ENCODE results near the gene PAPSS1.
"Not testable (repeated sequence)": the region's sequence is repeated elsewhere in the genome, so short reads cannot be mapped to it uniquely, and the experiment has no call there.

PAPSS1 gene

GRCh38 chr4:107691378-107691777, 28.7 kb downstream of the PAPSS1 start:
- DNase-seq (ENCODE audit: extremely low read depth in 1 of 2, low read depth in 1 of 2): no peak

- DNase-seq (ENCODE audit: extremely low read depth in 1 of 2, low read depth in 1 of 2): no peak
These were observed 30.0 kb downstream of the PAPSS1 start for GRCh38 chr4:107689912-107690587.

GRCh38 chr4:107688421-107688820, 31.6 kb downstream of the PAPSS1 start:
- DNase-seq (ENCODE audit: extremely low read depth in 1 of 2, low read depth in 1 of 2): no peak

GRCh38 chr4:107685740-107686139, 34.3 kb downstream of the PAPSS1 start:
- DNase-seq (ENCODE audit: extremely low read depth in 1 of 2, low read depth in 1 of 2): no peak

GRCh38 chr4:107683873-107684272, 36.2 kb downstream of the PAPSS1 start:
- no peak for DNase-seq (ENCODE audit: extremely low read depth in 1 of 2, low read depth in 1 of 2)

- no peak for DNase-seq (ENCODE audit: extremely low read depth in 1 of 2, low read depth in 1 of 2)
These were observed 37.7 kb downstream of the PAPSS1 start for GRCh38 chr4:107682306-107682705.

- no peak for DNase-seq (ENCODE audit: extremely low read depth in 1 of 2, low read depth in 1 of 2)
These were observed 51.0 kb downstream of the PAPSS1 start for GRCh38 chr4:107669068-107669467.

GRCh38 chr4:107666134-107666533, 53.9 kb downstream of the PAPSS1 start:
- DNase-seq (ENCODE audit: extremely low read depth in 1 of 2, low read depth in 1 of 2): no peak

GRCh38 chr4:107665001-107665400, 55.0 kb downstream of the PAPSS1 start:
- no peak for DNase-seq (ENCODE audit: extremely low read depth in 1 of 2, low read depth in 1 of 2)

- no peak for DNase-seq (ENCODE audit: extremely low read depth in 1 of 2, low read depth in 1 of 2)
These were observed 61.4 kb downstream of the PAPSS1 start for GRCh38 chr4:107658400-107659336.

- DNase-seq (ENCODE audit: extremely low read depth in 1 of 2, low read depth in 1 of 2): no peak
These were observed 64.7 kb downstream of the PAPSS1 start for GRCh38 chr4:107655289-107655688.

GRCh38 chr4:107654694-107655093, 65.3 kb downstream of the PAPSS1 start:
- no peak for DNase-seq (ENCODE audit: extremely low read depth in 1 of 2, low read depth in 1 of 2)

- DNase-seq (ENCODE audit: extremely low read depth in 1 of 2, low read depth in 1 of 2): not testable (repeated sequence)
These were observed 68.6 kb downstream of the PAPSS1 start for GRCh38 chr4:107651408-107651807.

- DNase-seq (ENCODE audit: extremely low read depth in 1 of 2, low read depth in 1 of 2): no peak
These were observed 69.8 kb downstream of the PAPSS1 start for GRCh38 chr4:107650251-107650650.

GRCh38 chr4:107648178-107648991, 71.6 kb downstream of the PAPSS1 start:
- DNase-seq (ENCODE audit: extremely low read depth in 1 of 2, low read depth in 1 of 2): no peak

GRCh38 chr4:107647591-107647990, 72.4 kb downstream of the PAPSS1 start:
- DNase-seq (ENCODE audit: extremely low read depth in 1 of 2, low read depth in 1 of 2): no peak

GRCh38 chr4:107645604-107646003, 74.4 kb downstream of the PAPSS1 start:
- no peak for DNase-seq (ENCODE audit: extremely low read depth in 1 of 2, low read depth in 1 of 2)

GRCh38 chr4:107643021-107643420, 77.0 kb downstream of the PAPSS1 start:
- no peak for DNase-seq (ENCODE audit: extremely low read depth in 1 of 2, low read depth in 1 of 2)

GRCh38 chr4:107640878-107641277, 79.2 kb downstream of the PAPSS1 start:
- DNase-seq (ENCODE audit: extremely low read depth in 1 of 2, low read depth in 1 of 2): no peak

GRCh38 chr4:107640197-107640596, 79.8 kb downstream of the PAPSS1 start:
- no peak for DNase-seq (ENCODE audit: extremely low read depth in 1 of 2, low read depth in 1 of 2)

- no peak for DNase-seq (ENCODE audit: extremely low read depth in 1 of 2, low read depth in 1 of 2)
These were observed 84.3 kb downstream of the PAPSS1 start for GRCh38 chr4:107635735-107636134.

Measured in stimulated activated CD8-positive, alpha-beta memory T cell treated with anti-CD3 and anti-CD28 coated beads, Interleukin-7, amount 100 ng/mL, for 48 hours (primary cell).